Adrenal gland (tissue), 12 donors: Measurements from ENCODE around the gene ACP1. TPM values are rescaled to one million over a fixed set of nuclear protein-coding genes. Genes with fewer than 3 reads are reported as not detected.

Experiments
- DNase-seq, 7 donors: peaks; one replicate each; pipeline ENCODE4 v3.0.0-alpha.2; 2019 to 2020
- H3K27ac ChIP-seq, 5 donors: fragments of 200-600 bp; sonication (generic) in 4 of 5; 1 replicate in 3 of 5; 2 replicates in 2 of 5; pipeline versions ENCODE4 v1.5.1 to v1.8.0; 2016 to 2020; ENCODE audit warnings: mild to moderate bottlenecking in 1 of 5
- H3K27me3 ChIP-seq: fragments of 200-600 bp; 2 replicates; pipeline ENCODE4 v1.8.0; 2021
- H3K36me3 ChIP-seq, 2 donors: fragments of 200-600 bp; replicated peaks in 1 of 2; 1 replicate in 1 of 2; 2 replicates in 1 of 2; pipeline versions ENCODE4 v1.5.1 to v1.8.0; 2018 to 2022
- H3K4me1 ChIP-seq, 2 donors: fragments of 200-600 bp; replicated peaks in 1 of 2; 1 replicate in 1 of 2; 2 replicates in 1 of 2; pipeline versions ENCODE4 v1.5.1 to v1.8.0; 2018 to 2021
- H3K4me3 ChIP-seq, 4 donors: fragments of 200-600 bp; sonication (generic) in 3 of 4; one replicate each; pipeline ENCODE4 v1.5.1; 2016 to 2018
- H3K9me3 ChIP-seq, 3 donors: fragments of 200-600 bp; sonication (generic) in 1 of 3; replicated peaks in 1 of 3; 1 replicate in 2 of 3; 2 replicates in 1 of 3; pipeline versions ENCODE4 v1.5.1 to v1.8.0; 2016 to 2021
- POLR2A ChIP-seq, 2 donors: fragments of 450-650 bp; IDR thresholded peaks; one replicate each; pipeline ENCODE4 v1.6.1; 2017; ENCODE audit warnings: antibody characterized with exemption in 2 of 2, mild to moderate bottlenecking in 2 of 2, moderate library complexity in 1 of 2
- WGBS, 4 donors: extraction: QIAGEN DNeasy Blood & Tissue Kit in 2 of 4; methylation state at CpG; one replicate each; pipeline versions ENCODE4 v1.1.5 to v1.1.7; 2013 to 2017; 5-methylcytosine and 5-hydroxymethylcytosine counted together
- intact Hi-C, 2 donors: fragments of 100-400 bp; cut with DNase I; formaldehyde crosslinking; loops; one replicate each; pipeline versions ENCODE4 v1.14.1 to v1.15.0; 2022 to 2023
- polyA plus RNA-seq, 3 donors: library from polyadenylated mRNA; stranded (reverse); fragments of 200-250 nt in 2 of 3; fragments of 350-450 nt in 1 of 3; fragmentation: Illumina TruSeq in 1 of 3; extraction: RNeasy Lipid Tissue Mini Kit (QIAGEN cat#74804) in 1 of 3; gene quantifications; one replicate each; pipeline ENCODE4 v1.2.3, GENCODE V29; 2013 to 2014
- total RNA-seq, 9 donors: library from RNA; depleted of rRNA in 4 of 9; stranded (reverse); fragments of >200 nt in 4 of 9; fragments of 120-200 nt in 1 of 9; fragmentation: NEBNext Ultra II Directional in 1 of 9; extraction: Animal tissue kit (Norgen Biotek cat#: 25700) in 1 of 9; gene quantifications; one replicate each; pipeline versions ENCODE4 v1.1.0 to v1.2.4, GENCODE V29; 2013 to 2023
- TF ChIP-seq, protein P1 (sequence below), 6 experiments: fragments of 450-650 bp in 4 of 6; fragments of 200-600 bp in 2 of 6; sonication (generic) in 1 of 6; IDR thresholded peaks; 1 replicate in 5 of 6; 2 replicates in 1 of 6; pipeline versions ENCODE4 v1.5.1 to v1.8.0; 2016 to 2021; ENCODE audit warnings: antibody characterized with exemption in 6 of 6, mild to moderate bottlenecking in 2 of 6, moderate library complexity in 1 of 6
- donor health status: healthy with polysubstance abuse.
- donor health status: Bipolar disorder and iron deficiency.
- donor health status: DM: yes; HTN: yes; CAD: no.
- donor health status: DM: no; HTN: no; CAD: no.
- donor health status: DM: no; HTN: no; CAD: no.
- donor health status: DM: yes; HTN: yes; CAD: no.

ACP1 gene
- total and polyA plus RNA-seq, 12 donors: 59.5 to 386 (median 161) TPM

DNA sequence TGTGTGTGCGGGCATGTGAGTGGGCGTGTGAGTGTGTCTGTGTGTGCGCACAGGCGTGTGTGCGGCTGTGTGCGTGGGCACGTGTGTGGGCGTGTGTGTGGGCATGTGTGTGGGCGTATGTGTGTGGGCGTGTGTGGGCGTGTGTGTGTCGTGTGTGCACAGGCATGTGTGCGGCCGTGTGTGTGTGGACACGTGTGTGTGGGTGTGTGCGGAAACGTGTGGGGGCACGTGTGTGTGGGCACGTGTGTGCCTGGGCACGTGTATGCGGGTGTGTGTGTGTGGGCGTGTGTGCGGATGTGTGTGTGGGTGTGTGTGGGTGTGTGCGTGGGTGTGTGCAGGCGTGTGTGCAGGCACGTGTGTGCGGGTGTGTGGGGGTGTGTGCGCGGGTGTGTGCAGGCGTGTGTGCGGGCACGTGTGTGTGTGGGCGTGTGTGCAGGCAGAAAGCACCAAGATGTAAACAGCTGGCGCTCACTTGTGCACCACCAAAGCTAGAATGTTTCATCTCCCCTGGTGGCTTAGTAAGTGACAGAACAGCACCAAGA, 54.4 kb downstream of the ACP1 start:
- H3K4me3 ChIP-seq: no peak overlapping the region
- DNase-seq: no peak
- H3K4me1 ChIP-seq: no peaks in the 10 kb centered on the region
- H3K27me3 ChIP-seq: no peaks in the 10 kb centered on the region
- intact Hi-C loops: no loop called here
- 84 to 89% (median 85%) methylated on average over 34 of the region's 34 CpGs for WGBS, 4 donors
- no peaks in the 10 kb centered on the region for H3K9me3 ChIP-seq
- no peak overlapping the region for H3K27ac ChIP-seq
- TF ChIP-seq, protein P1, sequence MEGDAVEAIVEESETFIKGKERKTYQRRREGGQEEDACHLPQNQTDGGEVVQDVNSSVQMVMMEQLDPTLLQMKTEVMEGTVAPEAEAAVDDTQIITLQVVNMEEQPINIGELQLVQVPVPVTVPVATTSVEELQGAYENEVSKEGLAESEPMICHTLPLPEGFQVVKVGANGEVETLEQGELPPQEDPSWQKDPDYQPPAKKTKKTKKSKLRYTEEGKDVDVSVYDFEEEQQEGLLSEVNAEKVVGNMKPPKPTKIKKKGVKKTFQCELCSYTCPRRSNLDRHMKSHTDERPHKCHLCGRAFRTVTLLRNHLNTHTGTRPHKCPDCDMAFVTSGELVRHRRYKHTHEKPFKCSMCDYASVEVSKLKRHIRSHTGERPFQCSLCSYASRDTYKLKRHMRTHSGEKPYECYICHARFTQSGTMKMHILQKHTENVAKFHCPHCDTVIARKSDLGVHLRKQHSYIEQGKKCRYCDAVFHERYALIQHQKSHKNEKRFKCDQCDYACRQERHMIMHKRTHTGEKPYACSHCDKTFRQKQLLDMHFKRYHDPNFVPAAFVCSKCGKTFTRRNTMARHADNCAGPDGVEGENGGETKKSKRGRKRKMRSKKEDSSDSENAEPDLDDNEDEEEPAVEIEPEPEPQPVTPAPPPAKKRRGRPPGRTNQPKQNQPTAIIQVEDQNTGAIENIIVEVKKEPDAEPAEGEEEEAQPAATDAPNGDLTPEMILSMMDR (IDR thresholded peaks at IDR 0.05): no peak
- no peak for TF ChIP-seq POLR2A (IDR thresholded peaks at IDR 0.05)
- no peaks in the 10 kb centered on the region for H3K36me3 ChIP-seq

DNA sequence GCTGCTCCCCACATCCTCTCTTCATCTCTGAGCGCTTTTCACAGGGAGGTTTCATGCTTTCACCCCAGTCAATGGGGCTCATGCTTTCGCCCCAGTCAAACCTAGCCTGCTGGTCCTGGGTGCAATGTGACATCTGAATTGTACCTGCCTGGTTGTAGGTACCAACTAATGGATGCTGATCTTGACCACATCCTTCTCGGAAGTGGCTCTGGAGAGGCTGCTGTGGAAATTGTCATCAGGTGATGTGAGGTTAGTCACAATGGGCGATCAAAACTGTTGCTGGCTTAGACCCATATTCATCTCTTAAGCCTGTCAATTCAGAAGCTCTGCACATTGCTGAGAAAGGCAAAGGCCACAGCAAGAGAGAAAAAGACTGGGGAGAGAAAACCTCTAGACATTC, 55.8 kb downstream of the ACP1 start:
- 83 to 89% (median 86%) methylated on average over 4 of the region's 4 CpGs for WGBS, 4 donors
- Histone ChIP-seq H3K27me3 (no peaks in the 10 kb centered on the region), H3K36me3 (no peaks in the 10 kb centered on the region), H3K9me3 (no peaks in the 10 kb centered on the region), H3K4me3 (no peak overlapping the region), H3K27ac (no peak overlapping the region), H3K4me1 (no peaks in the 10 kb centered on the region)
- no peak for DNase-seq
- intact Hi-C loops: no loop called here
- no peak for TF ChIP-seq POLR2A (IDR thresholded peaks at IDR 0.05)
- TF ChIP-seq, protein P1 (IDR thresholded peaks at IDR 0.05): no peak

DNA sequence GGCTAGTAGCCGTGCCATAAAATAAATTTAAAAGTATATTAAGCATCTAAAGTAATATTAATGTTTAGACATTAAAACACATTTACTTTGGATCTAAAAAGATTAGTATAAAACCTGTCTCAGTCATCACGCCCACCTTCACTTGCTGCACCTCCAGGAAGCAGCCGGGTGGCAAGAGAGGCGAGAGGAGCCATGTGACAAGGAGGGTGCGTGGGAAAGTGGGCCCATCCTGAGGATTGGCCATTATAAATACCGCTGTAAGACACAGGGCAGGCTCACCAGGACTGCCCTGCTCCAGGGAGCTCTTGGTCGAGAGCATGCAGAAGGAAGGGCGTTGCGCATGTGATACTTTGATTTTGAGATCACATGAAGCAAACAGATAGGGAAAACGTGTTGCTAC, 57.6 kb downstream of the ACP1 start:
- H3K36me3 ChIP-seq: no peaks in the 10 kb centered on the region
- no peaks in the 10 kb centered on the region for H3K9me3 ChIP-seq
- no peak overlapping the region for H3K27ac ChIP-seq
- intact Hi-C loops: no loop called here
- TF ChIP-seq, protein P1 (IDR thresholded peaks at IDR 0.05): no peak
- no peak for TF ChIP-seq POLR2A (IDR thresholded peaks at IDR 0.05)
- H3K4me3 ChIP-seq: no peak overlapping the region
- H3K27me3 ChIP-seq: no peaks in the 10 kb centered on the region
- DNase-seq: no peak
- 78 to 83% (median 82%) methylated on average over 10 of the region's 10 CpGs for WGBS, 4 donors
- no peaks in the 10 kb centered on the region for H3K4me1 ChIP-seq

DNA sequence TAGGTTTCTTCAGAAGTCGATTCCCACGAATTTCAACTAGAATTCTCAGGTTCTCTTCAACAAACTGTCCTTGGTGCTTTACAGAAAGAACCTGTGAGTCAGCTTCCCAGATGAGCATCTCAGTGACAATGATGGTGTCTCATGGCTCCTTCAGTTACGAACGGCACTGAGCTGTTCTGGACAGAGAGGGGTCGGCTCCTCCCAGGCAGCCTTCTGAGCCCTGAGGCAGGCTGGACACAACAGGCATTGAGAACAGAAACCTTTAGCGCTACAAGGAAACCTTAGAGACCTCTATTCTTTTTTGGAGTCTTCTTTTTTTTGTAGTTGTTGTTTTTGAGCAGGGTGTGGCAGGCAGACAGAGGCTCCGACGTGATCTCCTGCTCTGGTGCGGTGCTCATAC, 58.3 kb downstream of the ACP1 start:
- WGBS, 4 donors: 67 to 74% (median 71%) methylated on average over 9 of the region's 9 CpGs
- DNase-seq: no peak
- H3K36me3 ChIP-seq: no peaks in the 10 kb centered on the region
- TF ChIP-seq, protein P1 (IDR thresholded peaks at IDR 0.05): no peak
- no peak for TF ChIP-seq POLR2A (IDR thresholded peaks at IDR 0.05)
- H3K4me3 ChIP-seq: no peak overlapping the region
- H3K27me3 ChIP-seq: no peaks in the 10 kb centered on the region
- no peak overlapping the region for H3K27ac ChIP-seq
- intact Hi-C loops: no loop called here
- no peaks in the 10 kb centered on the region for H3K9me3 ChIP-seq
- H3K4me1 ChIP-seq: no peaks in the 10 kb centered on the region

Other genes with a start within 250 kb of the ACP1 start
- 1 to 10 TPM; 2.5 to 9.9 (median 7.8) TPM for gene FAM110C, start 218.4 kb upstream of the ACP1 start, total RNA-seq
- gene FAM110C, start 218.4 kb upstream of the ACP1 start, polyA plus RNA-seq: 1 to 10 TPM; 2.4 to 5.7 (median 3.9) TPM
- gene SH3YL1, start 915 bp upstream of the ACP1 start, total RNA-seq: 100 to 1,000 TPM in 1 of 9 donors, 10 to 100 TPM in 8; 43.6 to 106 (median 93.5) TPM
- 100 to 1,000 TPM in 1 of 3 donors, 10 to 100 TPM in 2; 70.9 to 108 (median 81.0) TPM for gene SH3YL1, start 915 bp upstream of the ACP1 start, polyA plus RNA-seq
- gene ALKAL2, start 23.1 kb downstream of the ACP1 start, total RNA-seq: 100 to 1,000 TPM in 6 of 9 donors, 10 to 100 TPM in 3; 40.3 to 316 (median 147) TPM
- 100 to 1,000 TPM in 2 of 3 donors, 10 to 100 TPM in 1; 78.8 to 146 (median 136) TPM for gene ALKAL2, start 23.1 kb downstream of the ACP1 start, polyA plus RNA-seq